Panc1 (cell line): ENCODE results near the gene FAM13A. TPM values are rescaled to one million over a fixed set of nuclear protein-coding genes. Genes with fewer than 3 reads are reported as not detected.

ENCODE experiments used
- ATAC-seq: fragments of 200-7000 bp; cut with Tn5 transposase; 2 replicates; pipeline ENCODE4 v1.9.1; 2020; ENCODE audit warnings: mild to moderate bottlenecking, moderate library complexity
- BruUV-seq: library from RNA; stranded (reverse); fragments of 400-500 nt; replicated peaks from 2 replicates; lab custom pipeline; 2021; lab: Mats Ljungman, UMichigan
- CTCF ChIA-PET: fragments of 300-600 bp; sonication (Branson Sonifier 250); formaldehyde crosslinking; loops from one replicate; lab custom pipeline; 2022; ENCODE audit warnings: antibody characterized with exemption; lab: Charles Lee
- POLR2A ChIA-PET: fragments of 300-600 bp; sonication (Branson Sonifier 250); formaldehyde crosslinking; loops from one replicate; lab custom pipeline; 2022; ENCODE audit warnings: antibody characterized with exemption; lab: Charles Lee
- DNase-seq: peaks from one replicate; pipeline ENCODE4 v3.0.0-alpha.2; 2010; ENCODE audit warnings: low read depth, low spot score
- H3K27ac ChIP-seq: 2 replicates; pipeline ENCODE4 v1.5.1; 2011; ENCODE audit warnings: mild to moderate bottlenecking, low read length, inconsistent platforms
- H3K27me3 ChIP-seq: fragments of 200-500 bp; sonication (Bioruptor generic); 2 replicates; pipeline ENCODE4 v1.6.0; 2014; ENCODE audit warnings: low read length, inconsistent platforms; ENCODE audit not compliant: control insufficient read depth, insufficient read depth
- H3K36me3 ChIP-seq: fragments of 200-500 bp; sonication (Bioruptor generic); 2 replicates; pipeline ENCODE4 v1.5.1; 2014; ENCODE audit warnings: inconsistent platforms, mild to moderate bottlenecking, low read length, moderate library complexity; ENCODE audit not compliant: control insufficient read depth, insufficient read depth
- H3K4me1 ChIP-seq: 2 replicates; pipeline ENCODE4 v1.5.1; 2011; ENCODE audit warnings: inconsistent platforms, mild to moderate bottlenecking, low read length, moderate library complexity; ENCODE audit not compliant: control insufficient read depth, insufficient read depth
- H3K4me3 ChIP-seq, 2 experiments: 2 replicates each; pipeline ENCODE4 v1.5.1; 2011 to 2012; ENCODE audit warnings: low read depth in 2 of 2, low read length in 2 of 2, mild to moderate bottlenecking in 2 of 2, inconsistent platforms in 1 of 2, moderate library complexity in 1 of 2
- H3K9me3 ChIP-seq: fragments of 200-500 bp; sonication (Bioruptor generic); 2 replicates; pipeline ENCODE4 v1.5.1; 2014; ENCODE audit warnings: low read depth, mild to moderate bottlenecking, inconsistent platforms, low read length, moderate library complexity; ENCODE audit not compliant: control insufficient read depth, insufficient read depth
- CTCF ChIP-seq: fragments of 450-650 bp; IDR thresholded peaks from 2 replicates; pipeline ENCODE4 v1.5.1; 2017; ENCODE audit warnings: mild to moderate bottlenecking
- POLR2AphosphoS5 ChIP-seq: IDR thresholded peaks from 2 replicates; pipeline ENCODE4 v1.6.1; 2012; ENCODE audit warnings: mild to moderate bottlenecking, low read depth, low read length, moderate library complexity
- REST ChIP-seq, 2 experiments: IDR thresholded peaks; 2 replicates each; pipeline ENCODE4 v1.6.1; 2011 to 2012; ENCODE audit warnings: low read depth in 2 of 2, control low read depth in 1 of 2, low read length in 1 of 2, mild to moderate bottlenecking in 1 of 2, moderate library complexity in 1 of 2; ENCODE audit not compliant: insufficient read depth in 1 of 2
- SIN3A ChIP-seq: IDR thresholded peaks from 2 replicates; pipeline ENCODE4 v1.6.1; 2012; ENCODE audit warnings: low read depth, mild to moderate bottlenecking, low read length, moderate library complexity, borderline replicate concordance; ENCODE audit not compliant: insufficient read depth
- TCF7L2 ChIP-seq: IDR thresholded peaks from 2 replicates; pipeline ENCODE4 v1.6.1; 2011; ENCODE audit warnings: mild to moderate bottlenecking, low read depth, low read length, inconsistent platforms
- in situ Hi-C: cut with HindIII; loops from 2 replicates; pipeline ENCODE4 v1.10.0; 2016; ENCODE audit warnings: low sequenced_read_pairs, low pct_unique_long_range_greater_than_20kb
- intact Hi-C: fragments of 100-400 bp; cut with micrococcal nuclease; formaldehyde crosslinking; loops from one replicate; pipeline ENCODE4 v1.10.0; 2022; ENCODE audit not compliant: unreplicated experiment
- total RNA-seq: library from RNA; stranded (reverse); gene quantifications from one replicate; pipeline ENCODE4 v1.2.1, GENCODE V29; 2021; ENCODE audit not compliant: unreplicated experiment

The FAM13A gene
- total RNA-seq, 1 experiment from 2014 or later, result 5.8 TPM

- TF ChIP-seq SIN3A (no peak), POLR2AphosphoS5 (no peak), REST (IDR thresholded peaks at IDR 0.05; ENCODE audit: insufficient read depth in 1 of 2, low read depth in 2 of 2, low read length in 1 of 2) (no peak), CTCF (no peak), TCF7L2 (no peak)
- DNase-seq, result no peak
- Histone ChIP-seq H3K27me3 (no peaks in the 10 kb centered on the region), H3K4me3 (no peak overlapping the region), H3K9me3 (no peaks in the 10 kb centered on the region), H3K27ac (no peak overlapping the region), H3K4me1 (no peaks in the 10 kb centered on the region), H3K36me3 (no peaks in the 10 kb centered on the region)
- ChIA-PET POLR2A (no interaction called here), CTCF (no interaction called here)
- BruUV-seq, result no TSS peak
- intact Hi-C loops (no loop called here), in situ Hi-C loops (no loop called here)
- no peak for ATAC-seq
Measured at GRCh38 chr4:88722828-88723227, 334.2 kb downstream of the FAM13A start.

DNA sequence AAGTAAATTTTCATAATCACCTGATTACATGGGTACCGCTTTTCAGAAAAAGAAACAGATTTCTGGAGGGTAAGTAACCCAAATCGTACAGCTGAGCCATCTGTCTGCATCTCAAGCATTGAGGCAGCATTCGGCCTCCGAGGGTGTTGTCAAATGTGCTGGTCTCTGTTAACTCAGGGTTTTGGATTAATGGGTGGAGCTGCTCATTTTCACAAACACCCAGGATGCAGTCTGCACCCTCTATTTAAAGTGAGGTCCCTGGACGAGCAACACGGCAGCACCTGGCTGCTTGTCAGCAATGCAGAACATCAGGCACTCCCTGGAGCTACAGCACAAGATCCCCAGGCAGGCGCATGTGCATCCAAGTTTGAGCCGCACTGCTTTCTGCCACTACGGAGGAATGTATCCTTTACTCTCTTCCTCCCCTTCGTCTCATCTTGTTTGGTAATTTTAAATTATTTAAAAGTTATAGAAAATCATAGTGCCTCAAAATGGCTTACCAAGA is 334.7 kb downstream of the FAM13A start:
- intact Hi-C loops, result no loop called here
- CTCF ChIA-PET, result no interaction called here
- no peak overlapping the region for H3K4me3 ChIP-seq
- POLR2A ChIA-PET, result no interaction called here
- DNase-seq (no peak), ATAC-seq (no peak)
- H3K4me1 ChIP-seq, result no peaks in the 10 kb centered on the region
- no peaks in the 10 kb centered on the region for H3K36me3 ChIP-seq
- H3K27ac ChIP-seq, result no peak overlapping the region
- TF ChIP-seq REST (IDR thresholded peaks at IDR 0.05; ENCODE audit: insufficient read depth in 1 of 2, low read depth in 2 of 2, low read length in 1 of 2) (no peak), POLR2AphosphoS5 (no peak), TCF7L2 (no peak), SIN3A (no peak), CTCF (no peak)
- in situ Hi-C loops, result no loop called here
- BruUV-seq, result no TSS peak
- no peaks in the 10 kb centered on the region for H3K27me3 ChIP-seq
- H3K9me3 ChIP-seq, result no peaks in the 10 kb centered on the region
